Sigmoid colon (tissue), 4 donors: Measurements from ENCODE around the gene PGPEP1.

Experiments used
- CTCF ChIP-seq, 4 experiments: fragments of 450-650 bp in 3 of 4; fragments of 200-600 bp in 1 of 4; IDR thresholded peaks; one replicate each; pipeline ENCODE4 v1.5.1; 2016 to 2019; ENCODE audit warnings: antibody characterized with exemption in 4 of 4, mild to moderate bottlenecking in 3 of 4, moderate library complexity in 2 of 4
- EP300 ChIP-seq, 4 donors: sonication (generic); formaldehyde crosslinking; IDR thresholded peaks; one replicate each; pipeline ENCODE4 v1.6.1; 2017; ENCODE audit warnings: antibody characterized with exemption in 4 of 4
- POLR2A ChIP-seq, 2 donors: fragments of 450-650 bp; IDR thresholded peaks; one replicate each; pipeline ENCODE4 v1.6.1; 2016; ENCODE audit warnings: antibody characterized with exemption in 2 of 2, mild to moderate bottlenecking in 2 of 2, moderate library complexity in 2 of 2
- POLR2AphosphoS5 ChIP-seq, 4 donors: sonication (generic); formaldehyde crosslinking; IDR thresholded peaks; one replicate each; pipeline ENCODE4 v1.6.1; 2017; ENCODE audit warnings: antibody characterized with exemption in 4 of 4

- TF ChIP-seq POLR2A (IDR thresholded peaks at IDR 0.05) (no peak), CTCF (IDR thresholded peaks at IDR 0.05) (no peak), POLR2AphosphoS5 (IDR thresholded peaks at IDR 0.05) (no peak), EP300 (IDR thresholded peaks at IDR 0.05) (no peak)
These were observed 66.4 kb downstream of the PGPEP1 start for GRCh38 chr19:18406749-18407148.
